ENCODE results near the gene COP1. TPM values are rescaled to one million over a fixed set of nuclear protein-coding genes. Genes with fewer than 3 reads are reported as not detected.

COP1 gene
- total RNA-seq, 1 donor from 2014 or later: 46.3 TPM

DNA sequence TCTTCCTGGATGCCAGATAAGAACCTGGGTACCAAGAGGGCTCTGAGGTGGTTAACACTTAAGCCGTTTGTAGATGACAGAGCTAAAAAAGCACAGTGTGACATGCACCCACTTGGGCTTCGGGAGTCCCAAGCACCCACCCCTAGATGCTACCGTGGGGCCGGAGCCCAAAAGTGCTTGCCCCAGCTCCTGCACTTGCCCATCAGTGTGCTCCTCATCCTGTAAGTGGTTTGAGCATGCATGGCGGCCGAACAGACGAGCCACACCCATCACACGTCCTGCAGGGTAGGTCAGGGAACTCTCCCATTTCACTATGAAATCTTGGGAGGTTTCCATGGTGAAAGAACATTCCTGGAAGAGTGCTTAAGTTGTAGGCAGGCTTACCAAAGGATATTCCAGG, 304.8 kb downstream of the COP1 start:
- intact Hi-C loops (cut with DNase I): no loop called here
- no peak for DNase-seq
- no peaks in the 10 kb centered on the region for H3K36me3 ChIP-seq

GRCh38 chr1:175901076-175901836, 305.8 kb downstream of the COP1 start:
- H3K27me3 ChIP-seq (ENCODE audit: low read depth): no peaks in the 10 kb centered on the region
- ATAC-seq (no peak), DNase-seq (no peak)
- no peak overlapping the region for H3K27ac ChIP-seq
- no peaks in the 10 kb centered on the region for H3K9me3 ChIP-seq
- no peaks in the 10 kb centered on the region for H3K36me3 ChIP-seq
- H3K4me1 ChIP-seq: no peaks in the 10 kb centered on the region
- TF ChIP-seq CTCF (IDR thresholded peaks at IDR 0.05): no peak
- H3K4me3 ChIP-seq: no peak overlapping the region
- intact Hi-C loops (cut with DNase I): no loop called here

More for the DNA sequence above, 304.8 kb downstream of the COP1 start:
- H3K27me3 ChIP-seq (ENCODE audit: low read depth): no peaks in the 10 kb centered on the region
- no peaks in the 10 kb centered on the region for H3K9me3 ChIP-seq
- ATAC-seq: no peak
- no peaks in the 10 kb centered on the region for H3K4me1 ChIP-seq
- no peak overlapping the region for H3K4me3 ChIP-seq
- TF ChIP-seq CTCF (IDR thresholded peaks at IDR 0.05): no peak
- no peak overlapping the region for H3K27ac ChIP-seq

GRCh38 chr1:175900171-175900570, 306.9 kb downstream of the COP1 start:
- H3K36me3 ChIP-seq: no peaks in the 10 kb centered on the region
- H3K27ac ChIP-seq: no peak overlapping the region
- intact Hi-C loops (cut with DNase I): no loop called here
- no peaks in the 10 kb centered on the region for H3K27me3 ChIP-seq (ENCODE audit: low read depth)
- DNase-seq: no peak
- H3K9me3 ChIP-seq: no peaks in the 10 kb centered on the region
- ATAC-seq: no peak
- H3K4me3 ChIP-seq: no peak overlapping the region
- no peak for TF ChIP-seq CTCF (IDR thresholded peaks at IDR 0.05)
- H3K4me1 ChIP-seq: no peaks in the 10 kb centered on the region

DNA sequence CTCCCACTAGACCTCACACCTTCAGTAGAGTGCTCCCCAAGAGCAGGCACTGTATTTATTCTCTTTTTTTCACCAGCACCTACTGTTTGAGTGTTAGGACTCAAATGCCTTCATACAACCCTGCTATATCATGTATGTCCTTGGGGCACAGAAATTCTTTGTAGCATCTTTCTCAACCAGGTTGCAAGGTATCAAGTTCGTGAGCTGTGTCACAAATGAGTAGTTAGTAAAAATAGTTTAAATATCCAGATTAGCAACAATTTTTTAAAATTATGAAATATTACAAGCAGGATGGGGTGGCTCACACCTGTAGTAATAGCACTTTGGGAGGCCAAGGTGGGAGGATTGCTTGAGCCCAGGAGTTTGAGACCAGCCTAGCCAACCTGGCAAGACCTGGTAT, 311.1 kb downstream of the COP1 start:
- Histone ChIP-seq H3K27me3 (ENCODE audit: low read depth) (no peaks in the 10 kb centered on the region), H3K9me3 (no peaks in the 10 kb centered on the region), H3K4me1 (no peaks in the 10 kb centered on the region), H3K27ac (no peak overlapping the region), H3K36me3 (no peaks in the 10 kb centered on the region), H3K4me3 (no peak overlapping the region)
- no peak for TF ChIP-seq CTCF (IDR thresholded peaks at IDR 0.05)
- ATAC-seq (no peak), DNase-seq (no peak)
- intact Hi-C loops (cut with DNase I): no loop called here

Measured in lower lobe of right lung (tissue), 2 donors.